ENCODE data around the gene SLX4IP.

Gene SLX4IP

GRCh38 chr20:10467681-10468339 lies 32.7 kb downstream of the SLX4IP start:
- no peak for DNase-seq

- DNase-seq: no peak
Measured at GRCh38 chr20:10468340-10468845, 33.3 kb downstream of the SLX4IP start.

- no peak for DNase-seq
Measured at GRCh38 chr20:10469056-10469455, 34.0 kb downstream of the SLX4IP start.

- peak; percentile 72 for DNase-seq
Measured at GRCh38 chr20:10469599-10469998, 34.5 kb downstream of the SLX4IP start.

GRCh38 chr20:10470276-10470675 lies 35.2 kb downstream of the SLX4IP start:
- no peak for DNase-seq

GRCh38 chr20:10472871-10473270 lies 37.8 kb downstream of the SLX4IP start:
- DNase-seq: no peak

GRCh38 chr20:10474606-10475184 lies 39.6 kb downstream of the SLX4IP start:
- no peak for DNase-seq

GRCh38 chr20:10475225-10475624 lies 40.1 kb downstream of the SLX4IP start:
- no peak for DNase-seq

GRCh38 chr20:10476319-10476724 lies 41.2 kb downstream of the SLX4IP start:
- no peak for DNase-seq

- DNase-seq: no peak
Measured at GRCh38 chr20:10478205-10478604, 43.1 kb downstream of the SLX4IP start.

- no peak for DNase-seq
Measured at GRCh38 chr20:10478930-10479329, 43.8 kb downstream of the SLX4IP start.

- no peak for DNase-seq
Measured at GRCh38 chr20:10481676-10482075, 46.6 kb downstream of the SLX4IP start.

- DNase-seq: no peak
Measured at GRCh38 chr20:10483691-10484090, 48.6 kb downstream of the SLX4IP start.

GRCh38 chr20:10487142-10488136 lies 52.3 kb downstream of the SLX4IP start:
- no peak for DNase-seq

GRCh38 chr20:10488534-10488933 lies 53.4 kb downstream of the SLX4IP start:
- DNase-seq: no peak

GRCh38 chr20:10489853-10490252 lies 54.7 kb downstream of the SLX4IP start:
- DNase-seq: no peak

GRCh38 chr20:10490257-10490656 lies 55.2 kb downstream of the SLX4IP start:
- DNase-seq: no peak

GRCh38 chr20:10490706-10491105 lies 55.6 kb downstream of the SLX4IP start:
- no peak for DNase-seq

GRCh38 chr20:10492065-10492464 lies 57.0 kb downstream of the SLX4IP start:
- no peak for DNase-seq

GRCh38 chr20:10492844-10493243 lies 57.7 kb downstream of the SLX4IP start:
- no peak for DNase-seq

GRCh38 chr20:10495173-10495572 lies 60.1 kb downstream of the SLX4IP start:
- DNase-seq: no peak

GRCh38 chr20:10496465-10496864 lies 61.4 kb downstream of the SLX4IP start:
- DNase-seq: no peak

GRCh38 chr20:10497283-10497682 lies 62.2 kb downstream of the SLX4IP start:
- no peak for DNase-seq

GRCh38 chr20:10497791-10498190 lies 62.7 kb downstream of the SLX4IP start:
- DNase-seq: no peak

Data from NCI-H1694 (cell line).